AG04450 (cell line): ENCODE measurements around the gene VAMP4. TPM values are rescaled to one million over a fixed set of nuclear protein-coding genes. Genes with fewer than 3 reads are reported as not detected.
A peak's percentile ranks its signal among the peaks of the same experiment; 100 is the strongest.

Experiments
- CTCF ChIA-PET: fragments of 300-600, 350-600 bp; formaldehyde crosslinking; extraction: SDS; loops from one replicate; lab custom pipeline; 2022; ENCODE audit warnings: antibody characterized with exemption, inconsistent platforms; lab: Charles Lee
- POLR2A ChIA-PET: fragments of 350-600 bp; formaldehyde crosslinking; extraction: SDS; loops from one replicate; lab custom pipeline; 2021; ENCODE audit warnings: antibody characterized with exemption, inconsistent platforms; lab: Yijun Ruan, JAX
- DNase-seq: peaks from one replicate; pipeline ENCODE4 v3.0.0-alpha.2; 2011; ENCODE audit warnings: low read depth, low spot score
- H3K27ac ChIP-seq: one replicate; pipeline ENCODE4 v1.5.1; 2012; ENCODE audit warnings: low read depth, low read length, control low read depth
- H3K27me3 ChIP-seq: one replicate; pipeline ENCODE4 v1.6.0; 2012; ENCODE audit warnings: low read length; ENCODE audit not compliant: control insufficient read depth, insufficient read depth
- H3K4me3 ChIP-seq: 2 replicates; pipeline ENCODE4 v1.5.1; 2011; ENCODE audit warnings: mild to moderate bottlenecking, low read depth, low read length, control low read depth
- H3K9me3 ChIP-seq: 2 replicates; pipeline ENCODE4 v1.5.1; 2012; ENCODE audit warnings: low read length; ENCODE audit not compliant: control insufficient read depth, insufficient read depth
- polyA plus RNA-seq: library from polyadenylated mRNA; depleted of rRNA; stranded (reverse); fragments of >200 nt; gene quantifications from 2 replicates; pipeline ENCODE4 v1.2.3, GENCODE V29; 2011
- TF ChIP-seq, protein P1 (sequence below): IDR thresholded peaks from 2 replicates; pipeline ENCODE4 v1.5.1; 2011; ENCODE audit warnings: low read depth, low read length, control low read depth, inconsistent platforms

The VAMP4 gene
- polyA plus RNA-seq, 1 experiment: 20.8 TPM

DNA sequence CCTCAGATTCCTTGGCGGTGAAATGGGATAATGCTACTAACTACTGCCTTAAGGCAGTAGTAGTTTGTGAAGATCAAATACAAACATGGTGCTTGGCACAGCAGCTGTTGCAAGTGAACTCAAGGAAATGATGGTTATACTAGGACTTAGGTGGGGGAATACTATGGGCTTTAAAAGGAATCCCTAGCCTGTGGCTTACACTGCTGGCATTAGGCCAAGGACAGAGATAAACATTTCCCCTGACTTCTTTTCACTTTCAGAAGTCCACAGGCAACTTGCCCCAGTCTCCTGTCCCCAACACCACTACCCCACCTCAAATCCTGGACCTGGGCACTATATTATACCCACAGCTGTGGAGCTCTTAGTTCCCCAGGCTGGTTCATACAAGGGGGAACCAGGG is 13.1 kb upstream of the VAMP4 start:
- Histone ChIP-seq H3K4me3 (no peak overlapping the region), H3K27me3 (no peaks in the 10 kb centered on the region), H3K27ac (peak overlapping the region; percentile 97), H3K9me3 (peaks cover 12% of the 10 kb centered on the region)
- POLR2A ChIA-PET: interaction anchor here (0.9 to 2.5 kb wide), 2 partner anchors 12 to 27 kb away, joined by 3 to 42 read pairs; partner anchors contain the start of genes METTL13 and VAMP4
- CTCF ChIA-PET: interaction anchor here (0.8 to 2.2 kb wide), 3 partner anchors 12 to 230 kb away, joined by 3 to 5 read pairs (median 3); no protein-coding TSS in a partner anchor
- no peak for DNase-seq
- TF ChIP-seq, protein P1, sequence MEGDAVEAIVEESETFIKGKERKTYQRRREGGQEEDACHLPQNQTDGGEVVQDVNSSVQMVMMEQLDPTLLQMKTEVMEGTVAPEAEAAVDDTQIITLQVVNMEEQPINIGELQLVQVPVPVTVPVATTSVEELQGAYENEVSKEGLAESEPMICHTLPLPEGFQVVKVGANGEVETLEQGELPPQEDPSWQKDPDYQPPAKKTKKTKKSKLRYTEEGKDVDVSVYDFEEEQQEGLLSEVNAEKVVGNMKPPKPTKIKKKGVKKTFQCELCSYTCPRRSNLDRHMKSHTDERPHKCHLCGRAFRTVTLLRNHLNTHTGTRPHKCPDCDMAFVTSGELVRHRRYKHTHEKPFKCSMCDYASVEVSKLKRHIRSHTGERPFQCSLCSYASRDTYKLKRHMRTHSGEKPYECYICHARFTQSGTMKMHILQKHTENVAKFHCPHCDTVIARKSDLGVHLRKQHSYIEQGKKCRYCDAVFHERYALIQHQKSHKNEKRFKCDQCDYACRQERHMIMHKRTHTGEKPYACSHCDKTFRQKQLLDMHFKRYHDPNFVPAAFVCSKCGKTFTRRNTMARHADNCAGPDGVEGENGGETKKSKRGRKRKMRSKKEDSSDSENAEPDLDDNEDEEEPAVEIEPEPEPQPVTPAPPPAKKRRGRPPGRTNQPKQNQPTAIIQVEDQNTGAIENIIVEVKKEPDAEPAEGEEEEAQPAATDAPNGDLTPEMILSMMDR: no peak

GRCh38 chr1:171754353-171754705 is 12.5 kb upstream of the VAMP4 start:
- no peak overlapping the region for H3K4me3 ChIP-seq
- H3K27ac ChIP-seq: peak overlapping the region; percentile 97
- TF ChIP-seq, protein P1: no peak
- DNase-seq: peak; percentile 85
- CTCF ChIA-PET: interaction anchor here (0.8 to 2.2 kb wide), 3 partner anchors 11 to 231 kb away, joined by 3 to 5 read pairs (median 3); no protein-coding TSS in a partner anchor
- H3K27me3 ChIP-seq: no peaks in the 10 kb centered on the region
- POLR2A ChIA-PET: interaction anchor here (0.6 to 2.5 kb wide), 3 partner anchors 12 to 108 kb away, joined by 3 to 42 read pairs (median 5); partner anchors contain the start of genes METTL13 and VAMP4
- peaks cover 12% of the 10 kb centered on the region for H3K9me3 ChIP-seq

DNA sequence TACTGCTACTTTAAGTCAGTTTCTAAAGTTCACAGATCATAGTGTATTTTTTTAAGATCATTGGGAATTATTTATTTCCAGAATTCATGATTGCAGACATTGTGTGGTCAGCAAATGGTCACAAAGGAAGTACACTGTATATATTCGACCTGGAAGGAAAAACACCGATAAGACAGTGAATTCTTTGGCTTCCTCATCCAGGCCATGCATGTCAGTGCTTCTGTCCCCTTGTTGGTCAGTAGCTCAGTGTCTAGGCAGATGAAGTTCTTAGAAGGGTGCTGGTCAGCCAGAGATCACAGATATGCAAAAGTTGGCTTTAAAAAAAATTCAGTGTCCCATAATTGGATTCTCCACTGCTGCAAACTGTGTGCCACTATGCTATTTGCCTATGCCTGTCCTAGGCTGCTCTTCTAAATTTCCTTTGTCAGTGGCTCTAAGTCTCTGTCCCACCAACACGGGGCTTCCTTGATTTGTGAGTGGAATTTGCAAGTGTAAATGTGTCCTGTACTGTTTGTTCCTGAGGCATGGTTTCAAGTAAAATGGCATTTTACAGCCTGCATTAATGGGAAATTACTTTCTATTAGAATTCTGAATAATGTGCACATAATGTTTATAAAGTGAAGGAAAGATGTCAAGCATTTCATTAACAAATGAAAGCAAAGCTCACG is 12.0 kb upstream of the VAMP4 start:
- TF ChIP-seq, protein P1: no peak
- no peak for DNase-seq
- CTCF ChIA-PET: interaction anchor here (0.5 to 2.2 kb wide), 4 partner anchors 9 to 232 kb away, joined by 3 to 5 read pairs (median 3); no protein-coding TSS in a partner anchor
- Histone ChIP-seq H3K27me3 (no peaks in the 10 kb centered on the region), H3K4me3 (peak overlapping the region; percentile 18), H3K9me3 (peaks cover 12% of the 10 kb centered on the region), H3K27ac (peak overlapping the region; percentile 97)
- POLR2A ChIA-PET: interaction anchor here (0.6 to 2.5 kb wide), 3 partner anchors 11 to 108 kb away, joined by 3 to 42 read pairs (median 5); partner anchors contain the start of genes METTL13 and VAMP4

- H3K27ac ChIP-seq: no peak overlapping the region
- no peak for DNase-seq
- peaks cover 12% of the 10 kb centered on the region for H3K9me3 ChIP-seq
- H3K27me3 ChIP-seq: no peaks in the 10 kb centered on the region
- H3K4me3 ChIP-seq: no peak overlapping the region
- TF ChIP-seq, protein P1: no peak
- CTCF ChIA-PET: interaction anchor here (0.5 to 2.2 kb wide), 2 partner anchors 9 to 48 kb away, joined by 3 to 5 read pairs; no protein-coding TSS in a partner anchor
- POLR2A ChIA-PET: interaction anchor here (2.5 kb wide), 1 partner anchor 10 kb away, joined by 42 read pairs; the partner anchor contains the start of gene VAMP4
These were observed 11.3 kb upstream of the VAMP4 start for GRCh38 chr1:171753182-171753581.
